GM23338 (cell line): ENCODE data around the gene FTO. TPM values are rescaled to one million over a fixed set of nuclear protein-coding genes. Genes with fewer than 3 reads are reported as not detected.

Experiments used
- ATAC-seq: fragments of 200-7000 bp; cut with Tn5 transposase; 3 replicates; pipeline ENCODE4 v1.9.1; 2020
- DNase-seq: peaks from one replicate; pipeline ENCODE4 v3.0.0-alpha.2; 2015; ENCODE audit warnings: low spot score
- H2AFZ ChIP-seq: fragments of 200-600 bp; sonication (generic); 2 replicates; pipeline ENCODE4 v1.8.0; 2016; ENCODE audit warnings: antibody characterized with exemption, mild to moderate bottlenecking, moderate library complexity
- H3F3A ChIP-seq: fragments of 200-600 bp; sonication (generic); replicated peaks from 2 replicates; pipeline ENCODE4 v1.8.0; 2017; ENCODE audit warnings: antibody characterized with exemption, mixed run types, low read depth
- H3K27ac ChIP-seq: fragments of 200-600 bp; sonication (generic); 2 replicates; pipeline ENCODE4 v1.6.1; 2016; ENCODE audit warnings: low read depth
- H3K27me3 ChIP-seq: fragments of 200-600 bp; sonication (generic); 2 replicates; pipeline ENCODE4 v1.8.0; 2016; ENCODE audit warnings: mild to moderate bottlenecking, mixed run types, moderate library complexity; ENCODE audit not compliant: insufficient read depth
- H3K36me3 ChIP-seq: fragments of 200-600 bp; sonication (generic); 2 replicates; pipeline ENCODE4 v1.8.0; 2016; ENCODE audit warnings: mild to moderate bottlenecking; ENCODE audit not compliant: insufficient read depth
- H3K4me1 ChIP-seq: fragments of 200-600 bp; sonication (generic); 2 replicates; pipeline ENCODE4 v1.8.0; 2016; ENCODE audit warnings: mild to moderate bottlenecking, moderate library complexity; ENCODE audit not compliant: insufficient read depth
- H3K4me2 ChIP-seq: fragments of 200-600 bp; sonication (generic); 2 replicates; pipeline ENCODE4 v1.7.1; 2017; ENCODE audit warnings: mixed run types
- H3K4me3 ChIP-seq: fragments of 200-600 bp; sonication (generic); 2 replicates; pipeline ENCODE4 v1.6.1; 2016; ENCODE audit warnings: mixed run types
- H3K79me2 ChIP-seq: fragments of 200-600 bp; sonication (generic); replicated peaks from 2 replicates; pipeline ENCODE4 v1.8.0; 2017; ENCODE audit warnings: mild to moderate bottlenecking; ENCODE audit not compliant: insufficient read depth
- H3K9me2 ChIP-seq: fragments of 200-600 bp; sonication (generic); 2 replicates; pipeline ENCODE4 v1.8.0; 2017; ENCODE audit not compliant: insufficient read depth
- H4K20me1 ChIP-seq: fragments of 200-600 bp; sonication (generic); replicated peaks from 2 replicates; pipeline ENCODE4 v1.8.0; 2017; ENCODE audit warnings: mild to moderate bottlenecking; ENCODE audit not compliant: insufficient read depth
- H3K27ac Mint-ChIP-seq: 2 replicates; pipeline ENCODE4 v1.8.0; 2020; ENCODE audit warnings: inconsistent platforms, mild to moderate bottlenecking, moderate library complexity, mixed read lengths
- H3K27me3 Mint-ChIP-seq: 3 replicates; pipeline ENCODE4 v1.8.0; 2022; ENCODE audit warnings: low read depth, mild to moderate bottlenecking, moderate library complexity, mixed read lengths, inconsistent platforms; ENCODE audit not compliant: insufficient read depth, poor library complexity
- H3K36me3 Mint-ChIP-seq: 3 replicates; pipeline ENCODE4 v1.8.0; 2021; ENCODE audit warnings: low read depth, mild to moderate bottlenecking, inconsistent platforms, moderate library complexity, mixed read lengths
- H3K4me1 Mint-ChIP-seq: 3 replicates; pipeline ENCODE4 v1.8.0; 2020; ENCODE audit warnings: mild to moderate bottlenecking, inconsistent platforms, mixed read lengths
- H3K4me3 Mint-ChIP-seq: 3 replicates; pipeline ENCODE4 v1.8.0; 2021; ENCODE audit warnings: moderate library complexity, mild to moderate bottlenecking, inconsistent platforms, mixed read lengths
- H3K9me3 Mint-ChIP-seq: 3 replicates; pipeline ENCODE4 v1.8.0; 2020; ENCODE audit warnings: moderate library complexity, mild to moderate bottlenecking, inconsistent platforms, mixed read lengths
- CREB1 ChIP-seq: fragments of 250-450 bp; sonication (Bioruptor Pico); IDR thresholded peaks from 2 replicates; pipeline ENCODE4 v1.5.0; 2020; ENCODE audit warnings: low read depth, mild to moderate bottlenecking, moderate library complexity
- EZH2 ChIP-seq: fragments of 200-600 bp; sonication (generic); IDR thresholded peaks from one replicate; pipeline ENCODE4 v1.8.0; 2017; ENCODE audit warnings: antibody characterized with exemption, mild to moderate bottlenecking, low read depth; ENCODE audit not compliant: unreplicated experiment
- EZH2phosphoT487 ChIP-seq: fragments of 200-600 bp; sonication (generic); IDR thresholded peaks from one replicate; pipeline ENCODE4 v1.8.1; 2018; ENCODE audit warnings: antibody characterized with exemption; ENCODE audit not compliant: unreplicated experiment
- JUNB ChIP-seq: IDR thresholded peaks from one replicate; pipeline ENCODE4 v1.6.1; 2016; ENCODE audit warnings: antibody characterized with exemption; ENCODE audit not compliant: unreplicated experiment
- NANOG ChIP-seq: IDR thresholded peaks from 2 replicates; pipeline ENCODE4 v1.6.1; 2016; ENCODE audit warnings: antibody characterized with exemption, borderline replicate concordance
- POLR2AphosphoS5 ChIP-seq: IDR thresholded peaks from 2 replicates; pipeline ENCODE4 v1.6.1; 2016; ENCODE audit warnings: antibody characterized with exemption, low read depth
- STAT1 ChIP-seq: IDR thresholded peaks from one replicate; pipeline ENCODE4 v1.6.1; 2016; ENCODE audit warnings: antibody characterized with exemption; ENCODE audit not compliant: unreplicated experiment
- ZNF114 ChIP-seq: fragments of 250-450 bp; sonication (Bioruptor Pico); IDR thresholded peaks from 2 replicates; pipeline ENCODE4 v1.5.0; 2020; ENCODE audit warnings: mild to moderate bottlenecking, moderate library complexity
- ZNF331 ChIP-seq: fragments of 250-450 bp; sonication (Bioruptor Pico); IDR thresholded peaks from 2 replicates; pipeline ENCODE4 v1.5.0; 2020; ENCODE audit warnings: low read depth, mild to moderate bottlenecking, moderate library complexity
- polyA plus RNA-seq: library from polyadenylated mRNA; unstranded; fragments of >200 nt; fragmentation: Nextera tagmentation; extraction: Ambion mirVana; gene quantifications from 2 replicates; pipeline ENCODE4 v1.2.1, GENCODE V29; 2016
- total RNA-seq: library from RNA; depleted of rRNA; stranded (reverse); fragments of >200 nt; shearing (Covaris generic); gene quantifications from 2 replicates; pipeline ENCODE4 v1.2.3, GENCODE V29; 2014
- TF ChIP-seq, protein P1 (sequence below): fragments of 250-450 bp; sonication (Bioruptor Pico); IDR thresholded peaks from 2 replicates; pipeline ENCODE4 v1.5.0; 2020; ENCODE audit warnings: mild to moderate bottlenecking, moderate library complexity
- TF ChIP-seq, protein P2 (sequence below): IDR thresholded peaks from one replicate; pipeline ENCODE4 v1.6.1; 2018; ENCODE audit warnings: antibody characterized with exemption; ENCODE audit not compliant: unreplicated experiment
- TF ChIP-seq, protein P3 (sequence below), 2 experiments: fragments of 200-600 bp in 1 of 2; sonication (generic) in 1 of 2; conservative IDR thresholded peaks; 2 replicates each; pipeline versions ENCODE4 v1.5.1 to v1.6.1; 2016 to 2017; ENCODE audit warnings: antibody characterized with exemption in 2 of 2, low read depth in 2 of 2, mild to moderate bottlenecking in 2 of 2, moderate library complexity in 1 of 2
- TF ChIP-seq, protein P4 (sequence below): IDR thresholded peaks from 2 replicates; pipeline ENCODE4 v1.6.1; 2016; ENCODE audit warnings: antibody characterized with exemption

Gene FTO
- total and polyA plus RNA-seq, 2 experiments from 2014 or later = 17.7 to 69.6 TPM

DNA sequence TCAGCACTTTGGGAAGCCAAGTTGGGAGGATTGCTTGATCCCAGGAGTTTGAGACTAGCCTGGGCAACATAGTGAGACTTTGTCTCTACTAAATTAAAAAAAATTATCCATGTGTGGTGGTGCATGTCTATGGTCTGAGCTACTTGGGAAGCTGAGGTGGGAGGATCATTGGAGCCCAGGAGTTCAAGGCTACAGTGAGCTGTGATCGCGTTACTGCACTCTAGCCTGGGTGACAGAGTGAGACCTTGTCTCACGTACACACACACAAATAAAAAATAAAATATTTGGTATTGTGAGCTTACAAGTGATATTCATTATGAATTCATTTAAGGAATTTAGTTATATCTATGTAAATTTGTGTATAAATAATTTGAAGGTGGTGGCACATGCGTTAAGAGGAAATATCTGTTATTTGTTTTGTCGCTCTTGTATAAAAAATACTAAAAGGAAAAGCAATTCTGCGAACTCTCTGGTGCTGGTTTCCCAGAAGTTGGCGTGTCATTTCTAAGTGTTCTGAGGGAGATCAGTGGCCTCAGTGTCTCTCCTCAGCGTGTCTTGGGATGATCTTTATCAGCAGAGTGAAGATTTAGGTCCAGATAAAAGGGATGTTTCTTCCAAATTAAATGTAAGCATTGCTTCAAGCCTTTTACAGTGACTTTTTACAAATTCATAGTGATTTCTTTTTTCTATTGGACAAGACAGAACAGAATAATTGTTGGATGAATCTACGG, 187.6 kb downstream of the FTO start:
- Histone ChIP-seq H3K4me2 (no peak overlapping the region), H3K79me2 (no peaks in the 10 kb centered on the region), H3K27ac (no peak overlapping the region), H3K36me3 (no peaks in the 10 kb centered on the region), H3K4me3 (no peak overlapping the region), H3K9me2 (no peaks in the 10 kb centered on the region), H3K27me3 (no peaks in the 10 kb centered on the region), H2AFZ (no peak overlapping the region), H4K20me1 (no peaks in the 10 kb centered on the region), H3F3A (no peaks in the 10 kb centered on the region), H3K4me1 (peaks cover 7% of the 10 kb centered on the region)
- ATAC-seq (no peak), DNase-seq (no peak)
- no peak overlapping the region for H3K4me3 Mint-ChIP-seq
- H3K4me1 Mint-ChIP-seq = peaks cover 19% of the 10 kb centered on the region
- peaks cover 2% of the 10 kb centered on the region; the same call in 2 of the 3 replicates for H3K36me3 Mint-ChIP-seq
- TF ChIP-seq EZH2 = no peak
- TF ChIP-seq CREB1 (CRISPR knock-in tag) = no peak
- no peak for TF ChIP-seq NANOG
- no peak for TF ChIP-seq ZNF331 (CRISPR knock-in tag)
- TF ChIP-seq POLR2AphosphoS5 = no peak
- no peak for TF ChIP-seq STAT1
- TF ChIP-seq, protein P1, sequence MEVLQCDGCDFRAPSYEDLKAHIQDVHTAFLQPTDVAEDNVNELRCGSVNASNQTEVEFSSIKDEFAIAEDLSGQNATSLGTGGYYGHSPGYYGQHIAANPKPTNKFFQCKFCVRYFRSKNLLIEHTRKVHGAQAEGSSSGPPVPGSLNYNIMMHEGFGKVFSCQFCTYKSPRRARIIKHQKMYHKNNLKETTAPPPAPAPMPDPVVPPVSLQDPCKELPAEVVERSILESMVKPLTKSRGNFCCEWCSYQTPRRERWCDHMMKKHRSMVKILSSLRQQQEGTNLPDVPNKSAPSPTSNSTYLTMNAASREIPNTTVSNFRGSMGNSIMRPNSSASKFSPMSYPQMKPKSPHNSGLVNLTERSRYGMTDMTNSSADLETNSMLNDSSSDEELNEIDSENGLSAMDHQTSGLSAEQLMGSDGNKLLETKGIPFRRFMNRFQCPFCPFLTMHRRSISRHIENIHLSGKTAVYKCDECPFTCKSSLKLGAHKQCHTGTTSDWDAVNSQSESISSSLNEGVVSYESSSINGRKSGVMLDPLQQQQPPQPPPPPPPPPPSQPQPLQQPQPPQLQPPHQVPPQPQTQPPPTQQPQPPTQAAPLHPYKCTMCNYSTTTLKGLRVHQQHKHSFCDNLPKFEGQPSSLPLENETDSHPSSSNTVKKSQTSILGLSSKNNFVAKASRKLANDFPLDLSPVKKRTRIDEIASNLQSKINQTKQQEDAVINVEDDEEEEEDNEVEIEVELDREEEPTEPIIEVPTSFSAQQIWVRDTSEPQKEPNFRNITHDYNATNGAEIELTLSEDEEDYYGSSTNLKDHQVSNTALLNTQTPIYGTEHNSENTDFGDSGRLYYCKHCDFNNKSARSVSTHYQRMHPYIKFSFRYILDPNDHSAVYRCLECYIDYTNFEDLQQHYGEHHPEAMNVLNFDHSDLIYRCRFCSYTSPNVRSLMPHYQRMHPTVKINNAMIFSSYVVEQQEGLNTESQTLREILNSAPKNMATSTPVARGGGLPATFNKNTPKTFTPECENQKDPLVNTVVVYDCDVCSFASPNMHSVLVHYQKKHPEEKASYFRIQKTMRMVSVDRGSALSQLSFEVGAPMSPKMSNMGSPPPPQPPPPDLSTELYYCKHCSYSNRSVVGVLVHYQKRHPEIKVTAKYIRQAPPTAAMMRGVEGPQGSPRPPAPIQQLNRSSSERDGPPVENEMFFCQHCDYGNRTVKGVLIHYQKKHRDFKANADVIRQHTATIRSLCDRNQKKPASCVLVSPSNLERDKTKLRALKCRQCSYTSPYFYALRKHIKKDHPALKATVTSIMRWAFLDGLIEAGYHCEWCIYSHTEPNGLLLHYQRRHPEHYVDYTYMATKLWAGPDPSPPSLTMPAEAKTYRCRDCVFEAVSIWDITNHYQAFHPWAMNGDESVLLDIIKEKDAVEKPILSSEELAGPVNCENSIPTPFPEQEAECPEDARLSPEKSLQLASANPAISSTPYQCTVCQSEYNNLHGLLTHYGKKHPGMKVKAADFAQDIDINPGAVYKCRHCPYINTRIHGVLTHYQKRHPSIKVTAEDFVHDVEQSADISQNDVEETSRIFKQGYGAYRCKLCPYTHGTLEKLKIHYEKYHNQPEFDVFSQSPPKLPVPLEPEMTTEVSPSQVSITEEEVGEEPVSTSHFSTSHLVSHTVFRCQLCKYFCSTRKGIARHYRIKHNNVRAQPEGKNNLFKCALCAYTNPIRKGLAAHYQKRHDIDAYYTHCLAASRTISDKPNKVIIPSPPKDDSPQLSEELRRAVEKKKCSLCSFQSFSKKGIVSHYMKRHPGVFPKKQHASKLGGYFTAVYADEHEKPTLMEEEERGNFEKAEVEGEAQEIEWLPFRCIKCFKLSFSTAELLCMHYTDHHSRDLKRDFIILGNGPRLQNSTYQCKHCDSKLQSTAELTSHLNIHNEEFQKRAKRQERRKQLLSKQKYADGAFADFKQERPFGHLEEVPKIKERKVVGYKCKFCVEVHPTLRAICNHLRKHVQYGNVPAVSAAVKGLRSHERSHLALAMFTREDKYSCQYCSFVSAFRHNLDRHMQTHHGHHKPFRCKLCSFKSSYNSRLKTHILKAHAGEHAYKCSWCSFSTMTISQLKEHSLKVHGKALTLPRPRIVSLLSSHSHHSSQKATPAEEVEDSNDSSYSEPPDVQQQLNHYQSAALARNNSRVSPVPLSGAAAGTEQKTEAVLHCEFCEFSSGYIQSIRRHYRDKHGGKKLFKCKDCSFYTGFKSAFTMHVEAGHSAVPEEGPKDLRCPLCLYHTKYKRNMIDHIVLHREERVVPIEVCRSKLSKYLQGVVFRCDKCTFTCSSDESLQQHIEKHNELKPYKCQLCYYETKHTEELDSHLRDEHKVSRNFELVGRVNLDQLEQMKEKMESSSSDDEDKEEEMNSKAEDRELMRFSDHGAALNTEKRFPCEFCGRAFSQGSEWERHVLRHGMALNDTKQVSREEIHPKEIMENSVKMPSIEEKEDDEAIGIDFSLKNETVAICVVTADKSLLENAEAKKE (CRISPR knock-in tag) = no peak
- TF ChIP-seq EZH2phosphoT487 = no peak
- TF ChIP-seq, protein P2, sequence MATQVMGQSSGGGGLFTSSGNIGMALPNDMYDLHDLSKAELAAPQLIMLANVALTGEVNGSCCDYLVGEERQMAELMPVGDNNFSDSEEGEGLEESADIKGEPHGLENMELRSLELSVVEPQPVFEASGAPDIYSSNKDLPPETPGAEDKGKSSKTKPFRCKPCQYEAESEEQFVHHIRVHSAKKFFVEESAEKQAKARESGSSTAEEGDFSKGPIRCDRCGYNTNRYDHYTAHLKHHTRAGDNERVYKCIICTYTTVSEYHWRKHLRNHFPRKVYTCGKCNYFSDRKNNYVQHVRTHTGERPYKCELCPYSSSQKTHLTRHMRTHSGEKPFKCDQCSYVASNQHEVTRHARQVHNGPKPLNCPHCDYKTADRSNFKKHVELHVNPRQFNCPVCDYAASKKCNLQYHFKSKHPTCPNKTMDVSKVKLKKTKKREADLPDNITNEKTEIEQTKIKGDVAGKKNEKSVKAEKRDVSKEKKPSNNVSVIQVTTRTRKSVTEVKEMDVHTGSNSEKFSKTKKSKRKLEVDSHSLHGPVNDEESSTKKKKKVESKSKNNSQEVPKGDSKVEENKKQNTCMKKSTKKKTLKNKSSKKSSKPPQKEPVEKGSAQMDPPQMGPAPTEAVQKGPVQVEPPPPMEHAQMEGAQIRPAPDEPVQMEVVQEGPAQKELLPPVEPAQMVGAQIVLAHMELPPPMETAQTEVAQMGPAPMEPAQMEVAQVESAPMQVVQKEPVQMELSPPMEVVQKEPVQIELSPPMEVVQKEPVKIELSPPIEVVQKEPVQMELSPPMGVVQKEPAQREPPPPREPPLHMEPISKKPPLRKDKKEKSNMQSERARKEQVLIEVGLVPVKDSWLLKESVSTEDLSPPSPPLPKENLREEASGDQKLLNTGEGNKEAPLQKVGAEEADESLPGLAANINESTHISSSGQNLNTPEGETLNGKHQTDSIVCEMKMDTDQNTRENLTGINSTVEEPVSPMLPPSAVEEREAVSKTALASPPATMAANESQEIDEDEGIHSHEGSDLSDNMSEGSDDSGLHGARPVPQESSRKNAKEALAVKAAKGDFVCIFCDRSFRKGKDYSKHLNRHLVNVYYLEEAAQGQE = no peak
- TF ChIP-seq, protein P3, sequence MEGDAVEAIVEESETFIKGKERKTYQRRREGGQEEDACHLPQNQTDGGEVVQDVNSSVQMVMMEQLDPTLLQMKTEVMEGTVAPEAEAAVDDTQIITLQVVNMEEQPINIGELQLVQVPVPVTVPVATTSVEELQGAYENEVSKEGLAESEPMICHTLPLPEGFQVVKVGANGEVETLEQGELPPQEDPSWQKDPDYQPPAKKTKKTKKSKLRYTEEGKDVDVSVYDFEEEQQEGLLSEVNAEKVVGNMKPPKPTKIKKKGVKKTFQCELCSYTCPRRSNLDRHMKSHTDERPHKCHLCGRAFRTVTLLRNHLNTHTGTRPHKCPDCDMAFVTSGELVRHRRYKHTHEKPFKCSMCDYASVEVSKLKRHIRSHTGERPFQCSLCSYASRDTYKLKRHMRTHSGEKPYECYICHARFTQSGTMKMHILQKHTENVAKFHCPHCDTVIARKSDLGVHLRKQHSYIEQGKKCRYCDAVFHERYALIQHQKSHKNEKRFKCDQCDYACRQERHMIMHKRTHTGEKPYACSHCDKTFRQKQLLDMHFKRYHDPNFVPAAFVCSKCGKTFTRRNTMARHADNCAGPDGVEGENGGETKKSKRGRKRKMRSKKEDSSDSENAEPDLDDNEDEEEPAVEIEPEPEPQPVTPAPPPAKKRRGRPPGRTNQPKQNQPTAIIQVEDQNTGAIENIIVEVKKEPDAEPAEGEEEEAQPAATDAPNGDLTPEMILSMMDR (conservative IDR thresholded peaks at IDR 0.05; ENCODE audit: low read depth in 2 of 2) = no peak
- TF ChIP-seq, protein P4, sequence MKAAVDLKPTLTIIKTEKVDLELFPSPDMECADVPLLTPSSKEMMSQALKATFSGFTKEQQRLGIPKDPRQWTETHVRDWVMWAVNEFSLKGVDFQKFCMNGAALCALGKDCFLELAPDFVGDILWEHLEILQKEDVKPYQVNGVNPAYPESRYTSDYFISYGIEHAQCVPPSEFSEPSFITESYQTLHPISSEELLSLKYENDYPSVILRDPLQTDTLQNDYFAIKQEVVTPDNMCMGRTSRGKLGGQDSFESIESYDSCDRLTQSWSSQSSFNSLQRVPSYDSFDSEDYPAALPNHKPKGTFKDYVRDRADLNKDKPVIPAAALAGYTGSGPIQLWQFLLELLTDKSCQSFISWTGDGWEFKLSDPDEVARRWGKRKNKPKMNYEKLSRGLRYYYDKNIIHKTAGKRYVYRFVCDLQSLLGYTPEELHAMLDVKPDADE = no peak
- TF ChIP-seq ZNF114 (CRISPR knock-in tag) = no peak
- no peak for TF ChIP-seq JUNB
- H3K9me3 Mint-ChIP-seq = no peaks in the 10 kb centered on the region
- peaks cover 4% of the 10 kb centered on the region for H3K27me3 Mint-ChIP-seq
- no peak overlapping the region for H3K27ac Mint-ChIP-seq
